Measurements from ENCODE around the gene LUZP4.

DNA sequence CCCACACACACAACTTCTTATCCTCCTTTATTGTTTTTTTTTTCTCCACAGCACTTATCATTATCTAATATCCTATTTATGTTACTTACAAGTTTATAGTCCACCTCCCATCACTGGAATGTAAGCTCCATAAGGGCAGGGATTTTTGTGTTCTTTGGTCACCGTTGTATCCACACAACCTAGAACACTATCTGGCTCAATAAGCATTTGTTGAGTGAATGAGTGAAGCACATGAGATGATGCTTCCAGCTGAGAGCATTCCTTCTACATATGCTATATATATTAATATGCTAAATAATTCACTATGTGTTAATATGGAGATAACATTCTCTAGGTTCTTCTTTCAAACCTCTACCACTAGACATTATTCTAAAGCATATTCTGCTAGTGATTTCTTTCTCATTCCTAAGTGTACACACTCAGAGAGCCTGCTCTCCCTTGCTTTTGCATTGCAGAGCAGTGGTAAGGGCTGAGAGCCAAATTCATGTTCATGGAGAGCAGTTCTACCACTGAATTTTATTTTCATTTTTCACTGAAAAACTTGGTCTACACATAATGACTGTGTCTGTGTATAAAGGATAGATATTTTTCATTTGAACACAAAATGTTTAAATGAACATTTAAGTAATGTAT lies 20.3 kb upstream of the LUZP4 start:
- TF ChIP-seq, protein P1, sequence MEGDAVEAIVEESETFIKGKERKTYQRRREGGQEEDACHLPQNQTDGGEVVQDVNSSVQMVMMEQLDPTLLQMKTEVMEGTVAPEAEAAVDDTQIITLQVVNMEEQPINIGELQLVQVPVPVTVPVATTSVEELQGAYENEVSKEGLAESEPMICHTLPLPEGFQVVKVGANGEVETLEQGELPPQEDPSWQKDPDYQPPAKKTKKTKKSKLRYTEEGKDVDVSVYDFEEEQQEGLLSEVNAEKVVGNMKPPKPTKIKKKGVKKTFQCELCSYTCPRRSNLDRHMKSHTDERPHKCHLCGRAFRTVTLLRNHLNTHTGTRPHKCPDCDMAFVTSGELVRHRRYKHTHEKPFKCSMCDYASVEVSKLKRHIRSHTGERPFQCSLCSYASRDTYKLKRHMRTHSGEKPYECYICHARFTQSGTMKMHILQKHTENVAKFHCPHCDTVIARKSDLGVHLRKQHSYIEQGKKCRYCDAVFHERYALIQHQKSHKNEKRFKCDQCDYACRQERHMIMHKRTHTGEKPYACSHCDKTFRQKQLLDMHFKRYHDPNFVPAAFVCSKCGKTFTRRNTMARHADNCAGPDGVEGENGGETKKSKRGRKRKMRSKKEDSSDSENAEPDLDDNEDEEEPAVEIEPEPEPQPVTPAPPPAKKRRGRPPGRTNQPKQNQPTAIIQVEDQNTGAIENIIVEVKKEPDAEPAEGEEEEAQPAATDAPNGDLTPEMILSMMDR (conservative IDR thresholded peaks at IDR 0.05), result no peak
- TF ChIP-seq EZH2 (IDR thresholded peaks at IDR 0.05; ENCODE audit: low read depth), result no peak
